ENCODE results near the gene CCDC141.

The CCDC141 gene

GRCh38 chr2:178912416-178913048 is 137.4 kb downstream of the CCDC141 start:
- DNase-seq (ENCODE audit: low read depth) = no peak

DNA sequence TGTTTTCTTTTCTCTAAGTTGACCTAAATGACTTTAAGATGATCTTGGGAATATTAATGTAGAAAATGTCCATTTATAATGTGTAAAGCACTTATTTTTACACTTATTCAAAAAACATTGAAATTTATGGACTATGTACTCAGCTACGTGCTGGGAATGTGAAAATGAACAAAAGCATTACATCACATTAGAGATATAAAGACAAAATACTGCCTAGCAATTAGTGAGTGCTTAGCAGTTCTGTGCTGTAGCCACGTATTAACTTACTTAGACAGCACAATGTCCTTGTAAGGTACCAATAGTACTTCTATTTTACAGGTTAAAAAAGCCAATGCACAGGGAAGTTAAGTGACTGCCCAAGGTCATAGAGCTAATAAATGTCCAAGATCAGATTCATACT is 138.9 kb downstream of the CCDC141 start:
- no peak for DNase-seq (ENCODE audit: low read depth)

DNA sequence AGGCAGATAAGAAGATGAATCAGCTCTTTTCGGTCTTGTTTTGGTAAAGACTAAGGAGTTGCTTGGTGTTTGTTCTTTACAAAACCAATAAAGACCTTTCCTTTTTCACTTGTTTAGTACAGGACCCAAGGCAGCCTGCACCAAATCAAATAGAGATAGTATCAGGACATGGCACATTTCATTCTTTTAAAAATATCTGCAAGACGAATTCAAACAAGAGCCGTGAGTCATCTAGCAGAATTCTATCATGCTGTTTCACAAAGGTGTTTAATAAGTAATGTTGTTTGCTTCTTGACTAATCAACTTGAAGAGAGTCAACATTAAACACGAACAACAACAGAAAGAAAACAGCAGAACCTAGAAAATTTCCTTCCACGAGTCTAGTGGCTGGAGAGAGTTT is 139.9 kb downstream of the CCDC141 start:
- no peak for DNase-seq (ENCODE audit: low read depth)

DNA sequence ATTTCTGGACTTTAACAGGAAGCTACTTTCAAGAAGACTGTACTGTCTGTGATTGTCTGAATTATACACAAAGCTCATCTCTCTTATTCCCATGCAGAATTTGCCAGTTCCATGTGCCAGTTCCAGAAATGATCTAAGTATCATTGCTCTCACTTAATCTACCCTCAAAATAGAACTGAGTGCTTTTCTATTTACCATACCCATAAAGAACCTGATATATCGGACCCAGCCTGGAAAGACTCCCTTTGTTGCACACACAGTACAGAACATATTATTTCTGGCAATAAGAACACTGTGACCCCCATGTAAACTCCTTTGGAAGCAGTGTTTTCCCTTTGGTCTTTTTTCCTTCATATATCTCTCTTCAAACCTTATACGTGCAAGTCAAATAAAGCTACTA is 140.4 kb downstream of the CCDC141 start:
- DNase-seq (ENCODE audit: low read depth) = no peak

- no peak for DNase-seq (ENCODE audit: low read depth)
These were observed 141.1 kb downstream of the CCDC141 start for GRCh38 chr2:178908810-178909209.

DNA sequence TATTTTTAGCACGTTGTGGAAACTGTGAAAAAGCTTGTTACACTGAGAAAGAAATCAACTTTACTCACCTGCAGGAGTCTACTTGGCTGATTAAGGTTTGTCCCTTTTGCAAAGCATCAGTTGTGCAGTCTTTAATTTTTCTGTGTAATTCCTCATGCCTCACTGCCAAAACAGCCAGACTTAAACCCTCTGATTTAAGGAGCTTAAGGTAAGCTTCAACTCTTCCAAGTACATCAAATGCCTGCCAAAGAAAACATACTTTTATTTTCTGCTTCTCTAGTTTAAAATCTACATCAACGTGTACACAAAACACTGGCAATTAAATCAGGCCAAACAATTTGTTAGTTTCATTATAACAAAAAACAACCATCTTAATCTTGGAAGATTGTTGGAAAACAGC is 144.7 kb downstream of the CCDC141 start:
- DNase-seq (ENCODE audit: low read depth) = no peak

- DNase-seq (ENCODE audit: low read depth) = no peak
These were observed 150.3 kb downstream of the CCDC141 start for GRCh38 chr2:178899656-178900055.

GRCh38 chr2:178895872-178896271 is 154.1 kb downstream of the CCDC141 start:
- no peak for DNase-seq (ENCODE audit: low read depth)

GRCh38 chr2:178895171-178895570 is 154.8 kb downstream of the CCDC141 start:
- DNase-seq (ENCODE audit: low read depth) = no peak

GRCh38 chr2:178892751-178893625 is 156.9 kb downstream of the CCDC141 start:
- DNase-seq (ENCODE audit: low read depth) = no peak

DNA sequence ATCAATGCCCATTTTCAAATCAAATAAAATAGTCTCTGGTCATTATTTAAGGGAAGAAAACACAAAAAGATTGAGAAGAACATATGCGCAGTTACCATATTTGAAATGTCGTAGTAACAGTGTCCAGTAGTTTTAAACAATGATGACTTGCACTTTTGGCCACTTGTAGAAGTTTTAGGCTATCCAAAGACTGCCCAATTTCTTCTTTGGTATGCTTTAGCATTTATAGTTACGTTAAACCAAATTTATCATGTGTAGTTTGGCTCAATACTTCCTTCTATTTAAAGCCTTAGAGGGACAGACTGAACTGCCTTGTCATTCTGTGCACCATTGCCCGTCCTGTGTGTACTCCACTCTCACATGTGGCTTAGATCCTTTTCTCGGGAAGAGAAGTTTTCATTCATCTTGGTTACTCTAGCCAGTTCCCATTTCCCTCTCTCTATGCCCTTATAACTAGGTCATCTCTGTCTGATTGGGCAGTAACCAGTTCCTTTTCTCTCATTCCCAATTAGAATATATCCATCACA is 157.9 kb downstream of the CCDC141 start:
- DNase-seq (ENCODE audit: low read depth) = no peak

DNA sequence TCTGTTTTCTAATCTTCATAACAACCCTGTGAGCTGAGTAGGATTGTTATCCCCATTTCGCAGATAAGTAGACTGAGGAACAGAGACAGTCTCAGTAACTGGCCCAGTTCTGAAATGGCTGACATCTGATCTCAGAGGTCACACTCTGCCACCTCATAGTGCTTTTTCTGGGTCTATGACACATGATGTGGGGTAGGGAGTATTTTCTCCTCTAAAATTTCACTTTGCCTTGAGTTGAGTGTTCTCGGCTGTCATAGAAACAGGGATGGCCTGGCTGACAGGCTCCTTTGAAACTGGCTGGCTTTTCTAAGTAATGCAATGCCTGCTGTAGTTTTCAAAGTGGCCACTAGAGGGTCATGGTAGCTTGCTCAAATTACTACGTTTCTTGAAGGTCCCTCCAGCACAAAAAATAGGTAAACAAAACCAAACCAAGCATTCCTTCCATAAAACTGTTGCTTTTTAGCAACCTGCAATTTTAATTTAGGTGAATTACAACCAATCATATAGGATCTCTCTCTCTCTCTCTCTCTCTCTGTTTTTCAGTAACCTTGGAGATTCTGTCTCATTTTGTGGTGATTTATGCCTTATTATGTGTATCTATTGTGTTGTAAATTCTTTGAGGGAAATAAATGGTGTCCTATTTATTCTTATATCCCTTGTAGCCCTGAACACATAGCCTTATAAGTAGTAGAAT is 158.5 kb downstream of the CCDC141 start:
- no peak for DNase-seq (ENCODE audit: low read depth)

DNA sequence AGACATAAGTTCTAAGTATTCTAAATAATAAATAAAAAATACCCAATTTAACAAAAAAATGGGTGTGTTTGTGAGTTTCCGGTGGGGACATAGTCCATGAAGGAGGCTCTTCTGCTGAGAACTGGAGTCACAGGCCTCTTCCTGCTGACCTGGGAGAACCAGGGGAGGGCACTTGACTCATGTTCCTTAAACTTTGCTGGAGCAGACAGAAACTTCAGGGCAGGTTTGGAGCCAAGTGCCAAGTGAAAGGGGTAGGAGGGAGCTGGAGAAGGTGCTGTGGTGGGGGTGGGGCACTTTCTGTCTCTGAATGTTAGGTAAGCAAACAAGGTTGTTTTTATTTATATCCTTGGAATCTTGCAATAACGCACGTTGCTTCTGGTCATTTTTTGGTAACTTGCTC is 163.9 kb downstream of the CCDC141 start:
- no peak for DNase-seq (ENCODE audit: low read depth)

DNA sequence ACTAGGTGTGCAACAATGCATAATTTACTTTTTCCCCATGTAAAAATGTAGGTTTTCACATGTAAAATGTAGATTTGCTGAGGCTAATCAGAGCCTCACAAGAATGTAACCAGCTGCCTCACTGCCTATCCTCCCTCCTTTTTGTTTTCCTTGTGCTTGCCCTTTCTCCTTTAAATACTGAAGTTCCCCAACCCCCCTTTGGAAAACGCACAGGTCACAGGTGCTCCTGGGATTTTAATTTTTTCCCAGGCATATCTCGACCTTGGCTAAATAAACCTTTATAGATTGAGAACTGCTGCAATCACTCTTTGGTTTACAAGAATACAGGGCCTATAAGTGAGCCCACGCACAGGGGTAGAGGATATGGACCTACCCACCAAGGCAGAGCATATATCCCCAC is 165.5 kb downstream of the CCDC141 start:
- DNase-seq (ENCODE audit: low read depth) = no peak

DNA sequence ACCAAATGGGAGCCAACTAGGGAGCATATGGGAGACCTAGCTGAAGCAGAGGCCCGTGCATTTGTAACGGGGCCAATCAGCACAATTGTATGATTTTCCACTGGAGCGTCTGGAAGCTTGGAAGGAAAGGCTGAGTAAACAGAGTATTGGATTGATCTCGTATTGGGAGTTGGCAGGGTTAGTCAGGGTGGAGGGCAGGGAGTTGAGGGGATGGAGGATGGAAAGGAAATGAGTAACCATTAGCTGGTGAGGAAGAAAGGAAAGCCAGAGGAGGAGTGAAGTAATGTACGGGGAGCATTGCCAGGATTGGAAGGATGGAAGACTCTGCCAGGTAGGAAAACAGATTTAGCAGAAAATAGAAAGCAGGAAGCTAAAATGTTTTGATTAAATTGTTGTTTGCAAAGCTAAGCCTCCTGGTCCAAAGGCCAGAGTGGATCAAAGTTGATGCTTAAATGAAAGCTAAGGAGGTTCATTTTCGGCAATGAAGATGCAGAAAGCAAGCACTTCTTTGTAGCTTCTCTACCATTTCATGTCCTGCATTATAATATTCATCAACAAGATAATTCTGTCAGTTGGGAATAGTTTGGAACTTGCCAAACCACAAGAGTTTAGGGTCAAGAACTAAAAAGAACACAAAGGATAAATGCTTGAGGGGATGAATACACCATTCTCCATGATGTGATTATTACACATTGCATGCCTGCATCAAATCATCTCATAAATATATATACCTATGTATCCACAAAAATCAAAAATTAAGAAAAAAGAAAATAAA is 167.1 kb downstream of the CCDC141 start:
- no peak for DNase-seq (ENCODE audit: low read depth)

DNA sequence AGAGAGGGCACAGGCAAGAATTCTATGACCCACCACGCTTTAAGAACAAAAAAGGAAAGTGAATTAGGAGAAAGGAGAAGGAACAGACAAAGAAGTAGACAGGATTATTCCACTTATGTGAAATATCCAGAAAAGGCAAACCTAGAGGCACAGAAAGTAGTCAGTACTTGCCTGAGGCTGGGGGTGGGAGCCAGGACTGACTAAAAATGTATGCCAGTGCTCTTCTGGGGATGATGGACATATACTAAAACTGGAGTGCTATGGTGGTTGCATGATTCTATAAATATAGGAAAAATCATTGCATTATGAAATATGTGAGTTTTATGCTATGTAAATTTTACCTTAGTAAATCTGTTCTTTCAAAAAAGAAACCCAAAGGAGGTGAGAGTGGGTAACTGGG is 168.9 kb downstream of the CCDC141 start:
- no peak for DNase-seq (ENCODE audit: low read depth)

DNA sequence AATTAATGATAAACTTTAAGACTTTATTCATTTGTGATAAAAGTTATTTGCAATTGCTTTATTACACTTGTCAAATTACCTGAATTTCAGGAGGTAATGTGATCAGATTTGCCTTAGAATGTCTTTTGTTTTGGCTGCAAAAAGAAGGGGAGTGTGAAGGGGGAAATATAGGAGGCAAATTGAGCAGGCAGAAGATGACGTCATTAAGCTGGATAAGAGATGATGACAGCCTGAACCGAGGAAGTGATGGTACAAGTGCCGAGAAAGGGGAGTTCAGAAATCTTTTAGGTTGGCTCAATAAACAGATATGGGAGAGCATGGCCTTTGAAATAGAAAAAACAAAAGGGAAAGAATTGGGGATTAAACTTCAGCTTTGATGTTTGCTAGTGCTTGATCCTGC is 169.7 kb downstream of the CCDC141 start:
- DNase-seq (ENCODE audit: low read depth) = no peak

DNA sequence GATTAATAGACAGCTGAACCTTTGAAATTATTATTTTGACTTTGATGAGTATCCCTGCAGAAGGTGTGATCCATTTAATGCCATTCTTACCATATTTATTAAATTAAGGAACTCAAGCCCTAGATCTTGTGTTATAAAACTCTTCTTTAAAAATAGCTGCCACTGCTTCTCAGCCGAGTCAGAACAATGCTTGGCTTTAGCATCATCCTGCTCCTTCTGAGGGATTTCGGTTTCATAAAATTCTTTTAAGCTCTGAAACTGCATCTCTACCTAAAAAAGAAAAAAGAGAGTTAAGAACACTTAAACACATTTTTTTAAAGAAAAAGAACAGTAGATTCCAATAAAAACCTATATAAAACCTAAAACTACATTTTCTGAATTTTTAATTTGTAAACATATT is 172.1 kb downstream of the CCDC141 start:
- no peak for DNase-seq (ENCODE audit: low read depth)

DNA sequence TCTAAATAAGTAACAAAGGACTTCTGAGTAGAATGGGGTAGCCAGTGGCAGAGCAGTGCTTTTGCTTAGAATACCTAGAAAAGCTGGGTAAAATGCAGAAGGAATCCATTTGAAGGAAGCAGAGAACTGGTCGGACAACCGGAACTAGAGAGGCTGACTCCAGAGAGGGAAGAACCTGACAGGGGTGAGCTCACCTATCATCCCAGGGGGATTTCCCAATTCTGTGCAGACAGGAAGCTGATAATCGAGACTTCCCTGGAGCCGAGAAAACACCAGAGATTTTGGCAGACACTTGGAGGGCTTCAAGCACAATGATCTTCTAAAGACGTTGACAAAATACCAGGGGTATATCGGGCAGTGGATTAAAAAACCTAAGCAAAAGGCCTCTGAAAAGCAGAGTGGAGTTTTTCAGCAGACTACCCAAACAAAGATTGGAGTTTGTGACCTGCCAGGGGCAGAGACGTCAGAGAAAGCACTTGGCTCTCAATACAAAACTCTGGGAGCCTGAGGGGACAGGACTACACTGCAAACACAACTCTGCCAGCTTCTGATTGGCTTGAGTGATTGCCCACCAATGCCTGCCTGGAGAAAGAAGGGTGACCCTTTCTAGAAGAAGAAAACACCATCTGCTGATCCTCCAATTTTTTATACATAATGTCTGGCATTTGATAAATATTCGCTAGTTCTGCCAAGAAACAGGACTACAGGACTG is 175.3 kb downstream of the CCDC141 start:
- DNase-seq (ENCODE audit: low read depth) = no peak

GRCh38 chr2:178873912-178874311 is 176.0 kb downstream of the CCDC141 start:
- DNase-seq (ENCODE audit: low read depth) = no peak

- DNase-seq (ENCODE audit: low read depth) = no peak
These were observed 178.4 kb downstream of the CCDC141 start for GRCh38 chr2:178871536-178871935.
